ENCODE results near the gene TFB1M.

DNA sequence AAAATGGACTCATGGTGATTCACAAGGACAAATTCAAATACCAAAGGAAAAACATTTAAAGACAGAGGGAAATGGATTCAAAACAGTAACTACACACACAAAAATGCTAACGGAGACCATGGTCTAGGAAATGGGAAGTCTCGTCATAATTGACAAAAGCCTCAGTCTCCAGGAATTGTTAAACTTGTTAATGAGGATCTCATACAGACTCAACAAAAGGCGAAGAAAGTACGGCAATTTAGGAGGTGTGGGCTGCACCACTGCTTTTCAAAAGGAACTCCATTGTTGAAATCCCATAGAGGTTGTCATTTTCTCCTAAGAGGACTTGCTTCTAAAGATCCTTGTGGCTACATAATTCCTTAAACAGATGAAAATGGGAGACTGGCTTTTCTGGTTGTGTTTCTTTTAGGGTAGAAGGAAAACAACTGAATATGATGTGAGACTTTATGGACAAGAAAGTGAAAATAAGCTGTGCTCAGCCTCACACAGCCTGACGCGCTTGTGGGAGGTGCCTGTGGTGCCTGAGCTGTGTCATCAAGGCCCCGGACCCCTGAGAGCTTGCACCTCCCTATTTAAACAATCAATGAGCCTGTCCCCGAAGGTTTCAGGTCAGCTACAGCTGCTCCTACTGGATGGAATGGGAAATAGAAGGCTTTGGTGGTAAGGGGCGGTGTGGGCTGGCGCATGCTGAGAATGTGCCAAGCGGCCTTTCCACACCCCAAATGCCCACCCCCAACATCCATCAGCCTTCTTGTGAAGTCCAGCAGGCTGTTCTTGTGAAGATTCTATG lies 53.0 kb downstream of the TFB1M start:
- no peak for TF ChIP-seq FOXP2 (optimal IDR thresholded peaks at IDR 0.05; ENCODE audit: control extremely low read depth, extremely low read length, insufficient read depth)
- no peak for TF ChIP-seq EZH2 (IDR thresholded peaks at IDR 0.05)
- no peak for TF ChIP-seq POLR2AphosphoS5 (IDR thresholded peaks at IDR 0.05; ENCODE audit: borderline replicate concordance, low read depth, low read length)

Measured in SK-N-MC (cell line).